ENCODE data around the gene ATAD2B. TPM values are rescaled to one million over a fixed set of nuclear protein-coding genes. Genes with fewer than 3 reads are reported as not detected.

The ATAD2B gene
- total and polyA plus RNA-seq, 2 of the 8 experiments (the other 6 are each of a cell fraction or from before 2014, with no cell fraction given): 3.4 to 16.1 TPM

DNA sequence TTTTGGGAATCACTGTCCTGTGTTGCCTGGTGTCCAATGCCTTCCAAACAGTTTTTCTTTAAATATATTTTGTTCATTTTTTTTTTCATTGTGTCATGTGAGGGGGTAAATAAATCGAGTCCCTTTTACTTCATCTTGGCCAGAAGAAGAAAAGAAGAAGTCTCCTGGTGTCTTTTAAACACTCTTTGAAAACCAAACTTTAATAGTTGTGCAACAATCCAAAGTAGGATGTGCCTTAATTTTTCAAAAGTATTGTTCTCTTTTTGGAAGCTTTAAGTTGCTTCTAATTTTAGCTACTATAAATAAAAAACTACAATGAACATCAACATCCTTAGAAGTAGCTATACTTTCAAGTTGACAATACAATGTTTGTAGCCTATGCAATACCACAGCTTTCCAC, 154.9 kb downstream of the ATAD2B start (continued):
- no peak for TF ChIP-seq SRF (IDR thresholded peaks at IDR 0.05; ENCODE audit: low read depth, low read length)
- no peak for TF ChIP-seq EZH2 (IDR thresholded peaks at IDR 0.05; ENCODE audit: low read depth, low read length, severe bottlenecking)
- no peak for TF ChIP-seq BRCA1 (IDR thresholded peaks at IDR 0.05; ENCODE audit: low read depth, low read length)
- no peak for TF ChIP-seq RBBP5 (IDR thresholded peaks at IDR 0.05; ENCODE audit: borderline replicate concordance, low read depth, low read length)

All from H1 (cell line).